HCT116 (cell line): ENCODE measurements around the gene MYRFL. TPM values are rescaled to one million over a fixed set of nuclear protein-coding genes. Genes with fewer than 3 reads are reported as not detected.

Experiments used
- ATAC-seq: fragments of 200-7000 bp; cut with Tn5 transposase; 2 replicates; pipeline ENCODE4 v1.9.1; 2020; ENCODE audit warnings: mild to moderate bottlenecking, moderate library complexity
- BruUV-seq: library from RNA; stranded (reverse); fragments of 400-500 nt; replicated peaks from 2 replicates; lab custom pipeline; 2021; lab: Mats Ljungman, UMichigan
- CTCF ChIA-PET: fragments of 300-600 bp; sonication (Branson Sonifier 250); formaldehyde crosslinking; loops from one replicate; lab custom pipeline; 2021; ENCODE audit warnings: antibody characterized with exemption; lab: Charles Lee
- POLR2A ChIA-PET: fragments of 300-600, 350-600 bp; sonication (Branson Sonifier 250); formaldehyde crosslinking; loops from one replicate; lab custom pipeline; 2021; ENCODE audit warnings: antibody characterized with exemption; lab: Charles Lee
- RAD21 ChIA-PET, 2 experiments: fragments of 300-600 bp; sonication (Branson Sonifier 250); formaldehyde crosslinking; loops; one replicate each; lab custom pipeline; 2023; ENCODE audit warnings: low total read pairs in 2 of 2; ENCODE audit not compliant: uncharacterized antibody in 2 of 2, unreplicated experiment in 2 of 2, low non-redundant PET in 1 of 2; lab: Charles Lee
- DNase-seq: peaks from one replicate; pipeline ENCODE4 v3.0.0-alpha.2; 2010; ENCODE audit warnings: low read depth, low spot score
- H2AFZ ChIP-seq: fragments of 200-600 bp; shearing (Covaris generic), sonication (generic); 2 replicates; pipeline ENCODE4 v1.6.1; 2017; ENCODE audit warnings: low read depth, mixed run types, mixed read lengths, antibody characterized with exemption, low read length; ENCODE audit not compliant: poor library complexity, severe bottlenecking
- H3K27ac ChIP-seq: 2 replicates; pipeline ENCODE4 v1.5.1; 2012; ENCODE audit warnings: low read depth, low read length
- H3K27me3 ChIP-seq: fragments of 200-600 bp; sonication (generic); 2 replicates; pipeline ENCODE4 v1.6.1; 2016; ENCODE audit warnings: mixed run types, low read length, mixed read lengths; ENCODE audit not compliant: insufficient read depth
- H3K36me3 ChIP-seq, 2 experiments: fragments of 200-500 bp in 1 of 2; fragments of 200-600 bp in 1 of 2; sonication (Bioruptor generic) in 1 of 2; sonication (generic) in 1 of 2; 2 replicates each; pipeline versions ENCODE4 v1.5.1 to v1.6.1; 2014 to 2016; ENCODE audit warnings: low read length in 2 of 2, inconsistent platforms in 1 of 2, mixed read lengths in 1 of 2, mixed run types in 1 of 2; ENCODE audit not compliant: insufficient read depth in 2 of 2, control insufficient read depth in 1 of 2
- H3K4me1 ChIP-seq, 2 experiments: fragments of 200-600 bp in 1 of 2; sonication (generic) in 1 of 2; 2 replicates each; pipeline versions ENCODE4 v1.5.1 to v1.6.1; 2012 to 2017; ENCODE audit warnings: low read length in 2 of 2, inconsistent platforms in 1 of 2, mild to moderate bottlenecking in 1 of 2, mixed read lengths in 1 of 2, mixed run types in 1 of 2, moderate library complexity in 1 of 2; ENCODE audit not compliant: insufficient read depth in 2 of 2, control insufficient read depth in 1 of 2
- H3K4me2 ChIP-seq: fragments of 200-600 bp; sonication (generic); 2 replicates; pipeline ENCODE4 v1.6.1; 2017; ENCODE audit warnings: mixed run types, low read length, mixed read lengths
- H3K4me3 ChIP-seq, 2 experiments: fragments of 200-600 bp in 1 of 2; sonication (generic) in 1 of 2; replicated peaks in 1 of 2; 2 replicates each; pipeline ENCODE4 v1.5.1; 2011 to 2016; ENCODE audit warnings: low read length in 2 of 2, control low read depth in 1 of 2, low read depth in 1 of 2, mild to moderate bottlenecking in 1 of 2, mixed read lengths in 1 of 2, mixed run types in 1 of 2
- H3K79me2 ChIP-seq: fragments of 200-600 bp; sonication (generic); 2 replicates; pipeline ENCODE4 v1.6.1; 2017; ENCODE audit warnings: mild to moderate bottlenecking, mixed run types, low read length, moderate library complexity, mixed read lengths; ENCODE audit not compliant: insufficient read depth
- H3K9ac ChIP-seq: fragments of 200-600 bp; sonication (generic); 2 replicates; pipeline ENCODE4 v1.6.1; 2016; ENCODE audit warnings: low read length, mixed read lengths
- H3K9me2 ChIP-seq: fragments of 200-600 bp; sonication (generic), shearing (Covaris generic); 2 replicates; pipeline ENCODE4 v1.6.1; 2017; ENCODE audit warnings: mixed run types, mild to moderate bottlenecking, moderate library complexity; ENCODE audit not compliant: insufficient read depth
- H3K9me3 ChIP-seq, 2 experiments: fragments of 200-500 bp in 1 of 2; fragments of 200-600 bp in 1 of 2; sonication (Bioruptor generic) in 1 of 2; sonication (generic) in 1 of 2; 2 replicates each; pipeline ENCODE4 v1.6.1; 2014 to 2017; ENCODE audit warnings: low read length in 2 of 2, mixed read lengths in 2 of 2, inconsistent platforms in 1 of 2, low read depth in 1 of 2, mild to moderate bottlenecking in 1 of 2, mixed run types in 1 of 2, moderate library complexity in 1 of 2; ENCODE audit not compliant: control insufficient read depth in 1 of 2, insufficient read depth in 1 of 2
- H4K20me1 ChIP-seq: fragments of 200-600 bp; sonication (generic), shearing (Covaris generic); 2 replicates; pipeline ENCODE4 v1.6.1; 2017; ENCODE audit warnings: mixed run types, mild to moderate bottlenecking, moderate library complexity; ENCODE audit not compliant: insufficient read depth
- CEBPB ChIP-seq: IDR thresholded peaks from 2 replicates; pipeline ENCODE4 v1.6.1; 2012; ENCODE audit warnings: low read depth
- EGR1 ChIP-seq: IDR thresholded peaks from 2 replicates; pipeline ENCODE4 v1.6.1; 2012; ENCODE audit warnings: low read depth
- ELF1 ChIP-seq: IDR thresholded peaks from 2 replicates; pipeline ENCODE4 v1.6.1; 2012; ENCODE audit warnings: low read depth, borderline replicate concordance
- FOSL1 ChIP-seq: IDR thresholded peaks from 2 replicates; pipeline ENCODE4 v1.6.1; 2012; ENCODE audit warnings: low read depth
- JUND ChIP-seq: IDR thresholded peaks from 2 replicates; pipeline ENCODE4 v1.6.1; 2012
- POLR2AphosphoS5 ChIP-seq: IDR thresholded peaks from 2 replicates; pipeline ENCODE4 v1.6.1; 2011; ENCODE audit warnings: mild to moderate bottlenecking, low read depth, low read length, moderate library complexity
- RAD21 ChIP-seq: IDR thresholded peaks from 2 replicates; pipeline ENCODE4 v1.6.1; 2012; ENCODE audit warnings: low read depth, mild to moderate bottlenecking
- YY1 ChIP-seq: IDR thresholded peaks from 2 replicates; pipeline ENCODE4 v1.6.1; 2011; ENCODE audit warnings: low read length, low read depth, moderate library complexity, mild to moderate bottlenecking; ENCODE audit not compliant: insufficient replicate concordance; ENCODE audit errors: extremely low read depth
- intact Hi-C: fragments of 100-400 bp; cut with micrococcal nuclease; formaldehyde crosslinking; loops from 2 replicates; pipeline ENCODE4 v1.10.0; 2022
- total RNA-seq: library from RNA; stranded (reverse); gene quantifications from one replicate; pipeline ENCODE4 v1.2.1, GENCODE V29; 2021; ENCODE audit not compliant: unreplicated experiment
- TF ChIP-seq, protein P1 (sequence below): IDR thresholded peaks from 2 replicates; pipeline ENCODE4 v1.6.1; 2012; ENCODE audit warnings: low read depth
- TF ChIP-seq, protein P2 (sequence below), 3 experiments: fragments of 200-600 bp in 1 of 3; sonication (generic) in 1 of 3; IDR thresholded peaks in 2 of 3; conservative IDR thresholded peaks in 1 of 3; 2 replicates each; pipeline ENCODE4 v1.5.1; 2012 to 2017; ENCODE audit warnings: low read depth in 2 of 3, low read length in 2 of 3, antibody characterized with exemption in 1 of 3, borderline replicate concordance in 1 of 3, control low read depth in 1 of 3, mild to moderate bottlenecking in 1 of 3, mixed read lengths in 1 of 3, mixed run types in 1 of 3, moderate library complexity in 1 of 3; ENCODE audit not compliant: insufficient read depth in 1 of 3

Gene MYRFL
- total RNA-seq, 1 experiment from 2014 or later: 0.30 TPM

GRCh38 chr12:69880571-69880970, 55.5 kb downstream of the MYRFL start:
- no peak for ATAC-seq

GRCh38 chr12:69881771-69882170, 56.7 kb downstream of the MYRFL start:
- intact Hi-C loops: no loop called here
- POLR2A ChIA-PET: no interaction called here
- H3K79me2 ChIP-seq: no peaks in the 10 kb centered on the region
- CTCF ChIA-PET: interaction anchor here (0.7 kb wide), 1 partner anchor 695 kb away, joined by 4 read pairs; no protein-coding TSS in a partner anchor
- ATAC-seq: no peak
- RAD21 ChIA-PET: no interaction called here
- no peak overlapping the region for H3K9ac ChIP-seq
- H3K9me2 ChIP-seq: no peaks in the 10 kb centered on the region
- peaks cover 0 to 8% of the 10 kb centered on the region in 2 experiments; a peak in 2 of 4 replicates for H3K4me1 ChIP-seq
- DNase-seq: no peak
- no peak overlapping the region for H3K4me3 ChIP-seq
- H3K9me3 ChIP-seq: no peaks in the 10 kb centered on the region
- no peaks in the 10 kb centered on the region for H4K20me1 ChIP-seq
- no peaks in the 10 kb centered on the region for H3K36me3 ChIP-seq
- no peak overlapping the region for H2AFZ ChIP-seq
- H3K27ac ChIP-seq: no peak overlapping the region
- H3K27me3 ChIP-seq: no peaks in the 10 kb centered on the region
- no TSS peak for BruUV-seq
- no peak overlapping the region for H3K4me2 ChIP-seq
- TF ChIP-seq YY1: no peak
- no peak for TF ChIP-seq RAD21
- TF ChIP-seq, protein P1, sequence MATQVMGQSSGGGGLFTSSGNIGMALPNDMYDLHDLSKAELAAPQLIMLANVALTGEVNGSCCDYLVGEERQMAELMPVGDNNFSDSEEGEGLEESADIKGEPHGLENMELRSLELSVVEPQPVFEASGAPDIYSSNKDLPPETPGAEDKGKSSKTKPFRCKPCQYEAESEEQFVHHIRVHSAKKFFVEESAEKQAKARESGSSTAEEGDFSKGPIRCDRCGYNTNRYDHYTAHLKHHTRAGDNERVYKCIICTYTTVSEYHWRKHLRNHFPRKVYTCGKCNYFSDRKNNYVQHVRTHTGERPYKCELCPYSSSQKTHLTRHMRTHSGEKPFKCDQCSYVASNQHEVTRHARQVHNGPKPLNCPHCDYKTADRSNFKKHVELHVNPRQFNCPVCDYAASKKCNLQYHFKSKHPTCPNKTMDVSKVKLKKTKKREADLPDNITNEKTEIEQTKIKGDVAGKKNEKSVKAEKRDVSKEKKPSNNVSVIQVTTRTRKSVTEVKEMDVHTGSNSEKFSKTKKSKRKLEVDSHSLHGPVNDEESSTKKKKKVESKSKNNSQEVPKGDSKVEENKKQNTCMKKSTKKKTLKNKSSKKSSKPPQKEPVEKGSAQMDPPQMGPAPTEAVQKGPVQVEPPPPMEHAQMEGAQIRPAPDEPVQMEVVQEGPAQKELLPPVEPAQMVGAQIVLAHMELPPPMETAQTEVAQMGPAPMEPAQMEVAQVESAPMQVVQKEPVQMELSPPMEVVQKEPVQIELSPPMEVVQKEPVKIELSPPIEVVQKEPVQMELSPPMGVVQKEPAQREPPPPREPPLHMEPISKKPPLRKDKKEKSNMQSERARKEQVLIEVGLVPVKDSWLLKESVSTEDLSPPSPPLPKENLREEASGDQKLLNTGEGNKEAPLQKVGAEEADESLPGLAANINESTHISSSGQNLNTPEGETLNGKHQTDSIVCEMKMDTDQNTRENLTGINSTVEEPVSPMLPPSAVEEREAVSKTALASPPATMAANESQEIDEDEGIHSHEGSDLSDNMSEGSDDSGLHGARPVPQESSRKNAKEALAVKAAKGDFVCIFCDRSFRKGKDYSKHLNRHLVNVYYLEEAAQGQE: no peak
- TF ChIP-seq CEBPB: no peak
- TF ChIP-seq POLR2AphosphoS5: no peak
- no peak for TF ChIP-seq ELF1
- TF ChIP-seq EGR1: no peak
- TF ChIP-seq FOSL1: no peak
- TF ChIP-seq JUND: no peak

More at GRCh38 chr12:69880571-69880970, 55.5 kb downstream of the MYRFL start:
- H3K27me3 ChIP-seq: no peaks in the 10 kb centered on the region
- POLR2A ChIA-PET: no interaction called here
- no peaks in the 10 kb centered on the region for H3K36me3 ChIP-seq
- peak; percentile 22 for DNase-seq
- no TSS peak for BruUV-seq
- RAD21 ChIA-PET: no interaction called here
- H3K9ac ChIP-seq: no peak overlapping the region
- no peak overlapping the region for H2AFZ ChIP-seq
- no peaks in the 10 kb centered on the region for H4K20me1 ChIP-seq
- H3K4me2 ChIP-seq: no peak overlapping the region
- TF ChIP-seq, protein P2, sequence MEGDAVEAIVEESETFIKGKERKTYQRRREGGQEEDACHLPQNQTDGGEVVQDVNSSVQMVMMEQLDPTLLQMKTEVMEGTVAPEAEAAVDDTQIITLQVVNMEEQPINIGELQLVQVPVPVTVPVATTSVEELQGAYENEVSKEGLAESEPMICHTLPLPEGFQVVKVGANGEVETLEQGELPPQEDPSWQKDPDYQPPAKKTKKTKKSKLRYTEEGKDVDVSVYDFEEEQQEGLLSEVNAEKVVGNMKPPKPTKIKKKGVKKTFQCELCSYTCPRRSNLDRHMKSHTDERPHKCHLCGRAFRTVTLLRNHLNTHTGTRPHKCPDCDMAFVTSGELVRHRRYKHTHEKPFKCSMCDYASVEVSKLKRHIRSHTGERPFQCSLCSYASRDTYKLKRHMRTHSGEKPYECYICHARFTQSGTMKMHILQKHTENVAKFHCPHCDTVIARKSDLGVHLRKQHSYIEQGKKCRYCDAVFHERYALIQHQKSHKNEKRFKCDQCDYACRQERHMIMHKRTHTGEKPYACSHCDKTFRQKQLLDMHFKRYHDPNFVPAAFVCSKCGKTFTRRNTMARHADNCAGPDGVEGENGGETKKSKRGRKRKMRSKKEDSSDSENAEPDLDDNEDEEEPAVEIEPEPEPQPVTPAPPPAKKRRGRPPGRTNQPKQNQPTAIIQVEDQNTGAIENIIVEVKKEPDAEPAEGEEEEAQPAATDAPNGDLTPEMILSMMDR (IDR thresholded peaks at IDR 0.05 in 2 of 3, conservative IDR thresholded peaks at IDR 0.05 in 1 of 3; ENCODE audit: borderline replicate concordance in 1 of 3, insufficient read depth in 1 of 3, low read depth in 2 of 3, low read length in 2 of 3): peak in 2 of 3 experiments; percentile 25 to 35; a peak in 3 of 6 replicates
- TF ChIP-seq RAD21 (peak; percentile 33; the same call in 1 of the 2 replicates), EGR1 (no peak)
- no peaks in the 10 kb centered on the region for H3K9me2 ChIP-seq
- H3K79me2 ChIP-seq: no peaks in the 10 kb centered on the region
- H3K4me1 ChIP-seq: peaks cover 0 to 8% of the 10 kb centered on the region in 2 experiments; a peak in 2 of 4 replicates
- no peak overlapping the region for H3K27ac ChIP-seq
- CTCF ChIA-PET: interaction anchor here (1.1 to 2.7 kb wide), 5 partner anchors 587 to 848 kb away, joined by 3 to 28 read pairs (median 9); no protein-coding TSS in a partner anchor
- intact Hi-C loops: no loop called here
- H3K9me3 ChIP-seq: no peaks in the 10 kb centered on the region
- H3K4me3 ChIP-seq: no peak overlapping the region
